Measurements from ENCODE around the gene ANAPC15. TPM values are rescaled to one million over a fixed set of nuclear protein-coding genes. Genes with fewer than 3 reads are reported as not detected.

ANAPC15 gene
- total and polyA plus RNA-seq, 9 of the 15 experiments (the other 6 are each of a cell fraction or from before 2014, with no cell fraction given) = 53.0 to 254 (median 75.7) TPM

DNA sequence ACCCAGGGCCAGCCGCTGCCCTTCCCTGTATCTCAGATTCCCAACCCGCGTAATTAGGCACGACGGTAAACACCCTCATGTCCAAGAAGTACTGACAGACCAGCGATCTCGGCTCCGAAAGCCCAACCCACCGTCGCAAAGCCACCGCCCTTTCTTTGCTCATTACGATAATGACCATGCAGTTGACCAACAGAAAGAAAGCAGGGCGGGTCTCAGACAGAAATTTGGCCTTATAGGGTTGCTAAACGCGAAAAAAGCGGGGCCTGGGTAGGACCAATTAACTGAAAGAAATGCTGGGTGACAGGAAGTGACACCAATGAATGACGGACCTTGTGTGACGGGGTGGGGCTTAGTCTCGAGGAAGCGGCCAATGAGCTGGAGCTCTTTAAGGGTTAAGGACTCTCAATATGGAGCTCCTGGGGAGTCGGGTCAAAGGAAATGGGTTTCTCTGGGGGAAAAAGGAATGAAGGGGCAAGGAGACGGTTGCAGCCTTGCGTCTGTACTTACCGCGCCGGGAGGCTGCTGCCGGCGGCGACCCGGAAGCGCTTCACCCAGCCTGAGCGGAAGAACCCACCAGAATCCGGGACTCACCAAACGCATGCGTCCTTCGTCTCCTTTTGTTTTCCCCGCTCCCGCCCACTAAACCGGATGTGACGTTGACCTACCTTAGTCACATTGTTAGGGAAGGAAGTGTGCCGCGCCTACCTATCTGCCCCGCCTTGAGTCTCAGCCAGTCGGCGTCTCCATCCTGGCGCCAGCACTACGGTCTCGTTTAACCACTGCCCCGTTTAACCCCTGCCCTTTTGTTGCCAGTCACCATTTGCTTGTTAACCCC, at the start of gene ANAPC15 (continued):
- TF ChIP-seq KDM4B (IDR thresholded peaks at IDR 0.05; ENCODE audit: borderline replicate concordance in 2 of 2, low read depth in 1 of 2) (peak in 1 of 2 experiments; percentile 83; a peak in 1 of 4 replicates), MTF1 (CRISPR knock-in tag; IDR thresholded peaks at IDR 0.05; ENCODE audit: borderline replicate concordance) (no peak), ZNF507 (tag; conservative IDR thresholded peaks at IDR 0.05) (no peak), PHB2 (IDR thresholded peaks at IDR 0.05; ENCODE audit: low read depth) (no peak), FOSL1 (tag; conservative IDR thresholded peaks at IDR 0.05) (peak; percentile 58), CCNT2 (IDR thresholded peaks at IDR 0.05; ENCODE audit: borderline replicate concordance, extremely low read depth, insufficient read length, low read depth, low read length) (no peak), CHD1 (IDR thresholded peaks at IDR 0.05; ENCODE audit: low read length) (no peak), MAFG (tag; conservative IDR thresholded peaks at IDR 0.05) (no peak), SRF (CRISPR knock-in tag; IDR thresholded peaks at IDR 0.05) (peak; percentile 73 to 98; a peak in 3 of 4 replicates), RBM14 (IDR thresholded peaks at IDR 0.05; ENCODE audit: borderline replicate concordance, insufficient read depth, low read depth, low read length) (no peak), ZNF197 (CRISPR knock-in tag; IDR thresholded peaks at IDR 0.05; ENCODE audit: low read depth) (peak; percentile 5; the same call in 1 of the 2 replicates), SMAD2 (IDR thresholded peaks at IDR 0.05; ENCODE audit: low read depth, low read length) (no peak), NCOA6 (IDR thresholded peaks at IDR 0.05) (no peak), NCOA2 (IDR thresholded peaks at IDR 0.05; ENCODE audit: partially characterized antibody in 2 of 2) (no peak), CBX8 (IDR thresholded peaks at IDR 0.05; ENCODE audit: borderline replicate concordance, extremely low read depth, low read depth, low read length, poor library complexity, severe bottlenecking) (no peak), BMI1 (IDR thresholded peaks at IDR 0.05; ENCODE audit: low read length) (no peak), ZBTB1 (CRISPR knock-in tag; IDR thresholded peaks at IDR 0.05; ENCODE audit: borderline replicate concordance, low read depth) (no peak)
- TF ChIP-seq, protein P1, sequence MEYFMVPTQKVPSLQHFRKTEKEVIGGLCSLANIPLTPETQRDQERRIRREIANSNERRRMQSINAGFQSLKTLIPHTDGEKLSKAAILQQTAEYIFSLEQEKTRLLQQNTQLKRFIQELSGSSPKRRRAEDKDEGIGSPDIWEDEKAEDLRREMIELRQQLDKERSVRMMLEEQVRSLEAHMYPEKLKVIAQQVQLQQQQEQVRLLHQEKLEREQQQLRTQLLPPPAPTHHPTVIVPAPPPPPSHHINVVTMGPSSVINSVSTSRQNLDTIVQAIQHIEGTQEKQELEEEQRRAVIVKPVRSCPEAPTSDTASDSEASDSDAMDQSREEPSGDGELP (CRISPR knock-in tag; IDR thresholded peaks at IDR 0.05; ENCODE audit: borderline replicate concordance) = peak; percentile 45; the same call in 1 of the 2 replicates
- TF ChIP-seq, protein P2, sequence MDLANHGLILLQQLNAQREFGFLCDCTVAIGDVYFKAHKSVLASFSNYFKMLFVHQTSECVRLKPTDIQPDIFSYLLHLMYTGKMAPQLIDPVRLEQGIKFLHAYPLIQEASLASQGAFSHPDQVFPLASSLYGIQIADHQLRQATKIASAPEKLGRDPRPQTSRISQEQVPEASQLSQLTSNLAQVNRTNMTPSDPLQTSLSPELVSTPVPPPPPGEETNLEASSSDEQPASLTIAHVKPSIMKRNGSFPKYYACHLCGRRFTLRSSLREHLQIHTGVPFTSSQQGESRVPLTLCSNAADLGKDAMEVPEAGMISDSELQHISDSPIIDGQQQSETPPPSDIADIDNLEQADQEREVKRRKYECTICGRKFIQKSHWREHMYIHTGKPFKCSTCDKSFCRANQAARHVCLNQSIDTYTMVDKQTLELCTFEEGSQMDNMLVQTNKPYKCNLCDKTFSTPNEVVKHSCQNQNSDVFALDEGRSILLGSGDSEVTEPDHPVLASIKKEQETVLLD (IDR thresholded peaks at IDR 0.05) = 0 out of 2 replicates have a peak, but pooled peaks have one; percentile 49
